ENCODE measurements around the gene ERVMER34-1.

The ERVMER34-1 gene

DNA sequence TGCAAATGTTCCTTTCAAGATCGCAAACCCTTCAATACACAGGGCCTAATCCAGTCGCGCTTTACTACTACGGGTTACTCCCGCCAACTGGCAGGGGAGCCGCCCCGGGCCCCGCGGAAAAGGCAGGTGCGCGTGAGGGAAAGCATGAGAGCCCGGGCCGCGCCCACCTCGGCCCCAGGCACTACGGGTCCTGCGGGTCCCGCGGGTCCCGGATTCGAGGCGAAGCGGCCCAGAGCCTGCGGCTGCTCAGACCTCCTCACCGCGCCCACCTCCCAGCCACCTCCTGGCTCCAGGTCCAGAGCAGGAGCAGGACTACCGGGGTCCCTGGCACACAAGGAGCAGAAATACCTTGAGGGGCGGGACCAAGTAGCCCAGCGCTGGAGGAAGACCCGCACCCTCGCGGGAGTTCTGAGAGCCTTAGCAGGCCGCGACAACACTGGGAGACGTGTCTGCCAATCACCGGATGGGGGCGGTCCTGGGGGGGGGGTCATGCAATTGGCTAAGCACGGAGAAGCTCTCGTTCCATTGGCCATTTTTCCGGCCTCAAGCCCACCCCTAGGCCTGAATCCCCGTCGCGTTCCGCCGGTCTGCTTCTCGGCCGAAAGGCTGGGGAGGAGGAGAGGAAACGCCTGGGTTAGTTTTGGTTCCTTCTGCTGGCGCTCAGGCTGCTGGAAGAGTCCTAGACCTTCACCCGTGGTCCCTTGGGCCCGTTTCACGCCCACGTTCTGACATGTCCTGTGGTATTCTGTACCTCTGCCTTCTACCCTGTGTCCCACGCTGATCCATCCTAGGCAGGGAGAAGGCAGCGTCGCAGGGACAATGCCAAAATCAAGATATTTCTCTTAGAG is 29.0 kb downstream of the ERVMER34-1 start:
- Histone ChIP-seq H3K79me2 (ENCODE audit: insufficient read depth, low read depth) (no peaks in the 10 kb centered on the region), H3K9ac (peak overlapping the region; percentile 37; the same call in 1 of the 2 replicates), H3K4me1 (ENCODE audit: low read depth, poor library complexity, severe bottlenecking) (peaks cover 9% of the 10 kb centered on the region), H2AFZ (ENCODE audit: low read depth) (peak overlapping the region; percentile 58), H4K20me1 (ENCODE audit: insufficient read depth) (no peaks in the 10 kb centered on the region), H3K4me2 (peak overlapping the region; percentile 81), H3K4me3 (IDR thresholded peaks at IDR 0.05; ENCODE audit: insufficient read depth, low read depth, low read length) (peak overlapping the region; percentile 39), H3K27me3 (ENCODE audit: insufficient read depth, low read depth) (no peaks in the 10 kb centered on the region), H3K36me3 (ENCODE audit: insufficient read depth) (no peaks in the 10 kb centered on the region; the same call in 1 of the 2 replicates), H3K27ac (no peak overlapping the region)
- TF ChIP-seq, protein P1, sequence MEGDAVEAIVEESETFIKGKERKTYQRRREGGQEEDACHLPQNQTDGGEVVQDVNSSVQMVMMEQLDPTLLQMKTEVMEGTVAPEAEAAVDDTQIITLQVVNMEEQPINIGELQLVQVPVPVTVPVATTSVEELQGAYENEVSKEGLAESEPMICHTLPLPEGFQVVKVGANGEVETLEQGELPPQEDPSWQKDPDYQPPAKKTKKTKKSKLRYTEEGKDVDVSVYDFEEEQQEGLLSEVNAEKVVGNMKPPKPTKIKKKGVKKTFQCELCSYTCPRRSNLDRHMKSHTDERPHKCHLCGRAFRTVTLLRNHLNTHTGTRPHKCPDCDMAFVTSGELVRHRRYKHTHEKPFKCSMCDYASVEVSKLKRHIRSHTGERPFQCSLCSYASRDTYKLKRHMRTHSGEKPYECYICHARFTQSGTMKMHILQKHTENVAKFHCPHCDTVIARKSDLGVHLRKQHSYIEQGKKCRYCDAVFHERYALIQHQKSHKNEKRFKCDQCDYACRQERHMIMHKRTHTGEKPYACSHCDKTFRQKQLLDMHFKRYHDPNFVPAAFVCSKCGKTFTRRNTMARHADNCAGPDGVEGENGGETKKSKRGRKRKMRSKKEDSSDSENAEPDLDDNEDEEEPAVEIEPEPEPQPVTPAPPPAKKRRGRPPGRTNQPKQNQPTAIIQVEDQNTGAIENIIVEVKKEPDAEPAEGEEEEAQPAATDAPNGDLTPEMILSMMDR (conservative IDR thresholded peaks at IDR 0.05; ENCODE audit: low read depth, low read length): no peak

- Histone ChIP-seq H3K36me3 (ENCODE audit: insufficient read depth) (peaks cover 23% of the 10 kb centered on the region), H3K79me2 (ENCODE audit: insufficient read depth, low read depth) (peaks cover 15% of the 10 kb centered on the region), H3K4me1 (ENCODE audit: low read depth, poor library complexity, severe bottlenecking) (peaks cover 25% of the 10 kb centered on the region)
Observed at GRCh38 chr4:52718123-52718522, 33.1 kb downstream of the ERVMER34-1 start.

DNA sequence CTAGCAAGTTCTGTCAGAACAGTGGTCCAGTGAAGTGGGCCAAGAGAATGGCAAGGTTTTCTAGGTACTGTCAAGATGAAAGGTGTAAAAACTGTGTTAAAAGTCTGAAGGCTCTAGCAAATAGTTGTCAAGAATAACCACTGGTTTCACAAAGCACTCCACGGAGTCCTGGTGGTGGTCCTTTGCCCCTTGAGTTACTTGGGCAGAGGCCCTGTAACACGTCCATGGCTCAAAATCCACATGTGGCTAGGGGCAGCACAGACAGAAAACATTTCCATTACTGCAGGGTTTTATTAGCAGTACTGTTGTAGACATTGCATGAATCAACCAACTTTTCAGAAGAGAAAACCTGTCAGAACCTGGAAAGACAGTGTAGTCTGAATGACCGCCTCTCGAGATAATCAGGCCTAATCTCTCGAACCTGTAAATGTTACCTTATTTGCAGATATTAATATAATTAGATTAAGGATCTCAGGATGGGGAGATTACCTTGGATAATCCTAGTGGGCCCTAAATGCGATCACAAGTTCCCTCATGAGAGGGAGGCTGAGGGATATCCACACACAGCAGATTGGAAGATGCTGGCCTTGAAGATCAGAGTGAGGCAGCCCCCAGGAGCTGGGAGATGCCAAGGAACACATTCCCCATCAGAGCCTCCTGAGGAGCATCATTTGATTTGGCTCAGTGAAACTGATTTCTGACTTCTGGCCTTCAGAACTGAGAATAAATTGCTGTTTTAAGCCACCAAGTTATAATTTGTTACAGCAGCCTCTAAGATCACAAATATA is 34.7 kb downstream of the ERVMER34-1 start:
- H3K27ac ChIP-seq: no peak overlapping the region
- peaks cover 22% of the 10 kb centered on the region for H3K79me2 ChIP-seq (ENCODE audit: insufficient read depth, low read depth)
- no peak overlapping the region for H3K9ac ChIP-seq
- H3K36me3 ChIP-seq (ENCODE audit: insufficient read depth): peaks cover 23% of the 10 kb centered on the region
- no peak overlapping the region for H3K4me3 ChIP-seq (IDR thresholded peaks at IDR 0.05; ENCODE audit: insufficient read depth, low read depth, low read length)
- TF ChIP-seq, protein P1 (conservative IDR thresholded peaks at IDR 0.05; ENCODE audit: low read depth, low read length): no peak
- H3K4me1 ChIP-seq (ENCODE audit: low read depth, poor library complexity, severe bottlenecking): peaks cover 20% of the 10 kb centered on the region
- no peak overlapping the region for H2AFZ ChIP-seq (ENCODE audit: low read depth)
- no peaks in the 10 kb centered on the region for H3K27me3 ChIP-seq (ENCODE audit: insufficient read depth, low read depth)
- H3K4me2 ChIP-seq: no peak overlapping the region
- no peaks in the 10 kb centered on the region for H4K20me1 ChIP-seq (ENCODE audit: insufficient read depth)

More at GRCh38 chr4:52718123-52718522, 33.1 kb downstream of the ERVMER34-1 start:
- H3K27me3 ChIP-seq (ENCODE audit: insufficient read depth, low read depth): no peaks in the 10 kb centered on the region
- H2AFZ ChIP-seq (ENCODE audit: low read depth): no peak overlapping the region
- no peak overlapping the region for H3K4me2 ChIP-seq
- H3K9ac ChIP-seq: no peak overlapping the region
- TF ChIP-seq, protein P1 (conservative IDR thresholded peaks at IDR 0.05; ENCODE audit: low read depth, low read length): no peak
- no peaks in the 10 kb centered on the region for H4K20me1 ChIP-seq (ENCODE audit: insufficient read depth)
- H3K27ac ChIP-seq: no peak overlapping the region
- H3K4me3 ChIP-seq (IDR thresholded peaks at IDR 0.05; ENCODE audit: insufficient read depth, low read depth, low read length): no peak overlapping the region

- Histone ChIP-seq H3K27ac (no peak overlapping the region), H3K4me1 (ENCODE audit: low read depth, poor library complexity, severe bottlenecking) (peaks cover 26% of the 10 kb centered on the region), H3K27me3 (ENCODE audit: insufficient read depth, low read depth) (no peaks in the 10 kb centered on the region)
Observed at GRCh38 chr4:52715914-52716313, 35.3 kb downstream of the ERVMER34-1 start.

More at GRCh38 chr4:52715914-52716313, 35.3 kb downstream of the ERVMER34-1 start:
- H3K4me2 ChIP-seq: no peak overlapping the region
- H3K79me2 ChIP-seq (ENCODE audit: insufficient read depth, low read depth): peaks cover 22% of the 10 kb centered on the region
- peaks cover 23% of the 10 kb centered on the region for H3K36me3 ChIP-seq (ENCODE audit: insufficient read depth)
- H2AFZ ChIP-seq (ENCODE audit: low read depth): no peak overlapping the region
- no peaks in the 10 kb centered on the region for H4K20me1 ChIP-seq (ENCODE audit: insufficient read depth)
- H3K4me3 ChIP-seq (IDR thresholded peaks at IDR 0.05; ENCODE audit: insufficient read depth, low read depth, low read length): no peak overlapping the region
- H3K9ac ChIP-seq: no peak overlapping the region
- TF ChIP-seq, protein P1 (conservative IDR thresholded peaks at IDR 0.05; ENCODE audit: low read depth, low read length): no peak

All from KMS-11 (cell line).